ENCODE data around the gene IFT20. TPM values are rescaled to one million over a fixed set of nuclear protein-coding genes. Genes with fewer than 3 reads are reported as not detected.

The IFT20 gene
- total RNA-seq, 1 experiment from 2014 or later = 21.0 TPM

DNA sequence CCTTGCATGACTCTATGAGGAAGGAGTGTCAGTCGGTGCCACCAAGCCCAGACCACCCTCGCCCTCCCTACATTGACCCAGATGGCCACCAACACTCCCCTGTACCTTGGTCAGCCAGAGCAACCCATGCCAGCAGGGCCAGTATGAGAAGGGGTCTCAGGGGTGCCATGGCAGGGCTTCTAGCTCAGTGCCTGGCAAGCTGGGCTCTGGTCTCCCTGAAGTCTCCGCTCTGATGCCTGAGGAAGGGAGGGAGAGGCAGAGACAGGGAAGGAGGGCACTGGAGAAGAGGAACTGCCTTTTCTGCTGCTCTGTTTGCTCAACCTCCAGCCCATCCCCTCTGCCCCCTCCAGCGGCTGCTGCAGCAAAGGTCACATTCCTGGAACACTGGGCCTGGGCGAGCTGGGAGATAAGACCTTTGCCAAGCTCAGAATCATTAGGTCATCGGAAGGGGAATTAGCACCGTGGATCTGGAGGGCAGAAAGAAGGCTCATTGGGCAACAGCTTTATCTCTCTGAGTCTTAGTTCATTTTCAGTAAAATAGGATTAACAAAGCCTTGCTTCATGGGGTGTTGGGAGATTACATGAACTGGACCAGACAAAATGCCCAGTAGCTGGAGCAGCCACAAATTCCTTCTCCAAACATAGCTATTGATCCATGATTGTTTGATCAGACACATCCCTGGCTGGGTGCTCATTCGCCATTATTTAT is 34.9 kb upstream of the IFT20 start, which contains the start of gene VTN:
Gene VTN (minus strand): TSS at position 273 of the 709 bp plus-strand sequence. CDS start 104 bp downstream, at position 169.
- peaks cover 2% of the 10 kb centered on the region for H4K20me1 ChIP-seq (ENCODE audit: control insufficient read depth, insufficient read depth, insufficient read length)
- no peak within 1 kb of the TSS for H3K9ac ChIP-seq (ENCODE audit: extremely low read depth, insufficient read length, low read length)
- H3T11ph ChIP-seq (ENCODE audit: low read length) = no peak within 1 kb of the TSS
- no peaks in the 10 kb centered on the region for H3K9me3 ChIP-seq (ENCODE audit: control insufficient read depth, low read depth, low read length)
- H3K27ac ChIP-seq (ENCODE audit: insufficient read length, low read depth, low read length) = no peak within 1 kb of the TSS
- H3K23me2 ChIP-seq (ENCODE audit: insufficient read length, low read depth, low read length, poor library complexity, severe bottlenecking) = peaks cover 10% of the 10 kb centered on the region
- no peak within 1 kb of the TSS for H2BK15ac ChIP-seq (ENCODE audit: low read depth, low read length)
- TF ChIP-seq, protein P1, sequence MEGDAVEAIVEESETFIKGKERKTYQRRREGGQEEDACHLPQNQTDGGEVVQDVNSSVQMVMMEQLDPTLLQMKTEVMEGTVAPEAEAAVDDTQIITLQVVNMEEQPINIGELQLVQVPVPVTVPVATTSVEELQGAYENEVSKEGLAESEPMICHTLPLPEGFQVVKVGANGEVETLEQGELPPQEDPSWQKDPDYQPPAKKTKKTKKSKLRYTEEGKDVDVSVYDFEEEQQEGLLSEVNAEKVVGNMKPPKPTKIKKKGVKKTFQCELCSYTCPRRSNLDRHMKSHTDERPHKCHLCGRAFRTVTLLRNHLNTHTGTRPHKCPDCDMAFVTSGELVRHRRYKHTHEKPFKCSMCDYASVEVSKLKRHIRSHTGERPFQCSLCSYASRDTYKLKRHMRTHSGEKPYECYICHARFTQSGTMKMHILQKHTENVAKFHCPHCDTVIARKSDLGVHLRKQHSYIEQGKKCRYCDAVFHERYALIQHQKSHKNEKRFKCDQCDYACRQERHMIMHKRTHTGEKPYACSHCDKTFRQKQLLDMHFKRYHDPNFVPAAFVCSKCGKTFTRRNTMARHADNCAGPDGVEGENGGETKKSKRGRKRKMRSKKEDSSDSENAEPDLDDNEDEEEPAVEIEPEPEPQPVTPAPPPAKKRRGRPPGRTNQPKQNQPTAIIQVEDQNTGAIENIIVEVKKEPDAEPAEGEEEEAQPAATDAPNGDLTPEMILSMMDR (conservative IDR thresholded peaks at IDR 0.05) = peak; percentile 29; the same call in 1 of the 3 replicates
- H3K4me2 ChIP-seq (ENCODE audit: insufficient read depth, insufficient read length, low read length) = peak within 1 kb of the TSS; percentile 53
- H4K91ac ChIP-seq (ENCODE audit: insufficient read length, low read depth, low read length) = no peak within 1 kb of the TSS
- Mint-ChIP-seq H3K27ac (peak within 1 kb of the TSS in 2 of 3 experiments; percentile 87 to 95; a peak in 4 of 7 replicates), H3K4me1 (peaks cover 14 to 21% of the 10 kb centered on the region in 2 experiments), H3K27me3 (ENCODE audit: low read depth) (peaks cover 32% of the 10 kb centered on the region), H3K4me3 (peak within 1 kb of the TSS; percentile 39 to 85; a peak in 4 of 5 replicates), H3K9me3 (no peaks in the 10 kb centered on the region; a peak in 2 of 5 replicates), H3K36me3 (ENCODE audit: insufficient read depth in 1 of 3, low read depth in 3 of 3) (peaks cover 0 to 6% (median 2%) of the 10 kb centered on the region in 3 experiments; a peak in 3 of 7 replicates)
- no peak within 1 kb of the TSS for H3K4ac ChIP-seq (ENCODE audit: low read depth, low read length)
- H4K5ac ChIP-seq (ENCODE audit: insufficient read length, low read depth, low read length) = no peak within 1 kb of the TSS
- peak; percentile 89 for DNase-seq
- H3K56ac ChIP-seq (ENCODE audit: insufficient read length, low read depth, low read length) = no peak within 1 kb of the TSS
- no peak within 1 kb of the TSS for H2BK120ac ChIP-seq (ENCODE audit: low read depth, low read length, poor library complexity, severe bottlenecking)
- H2AK5ac ChIP-seq (ENCODE audit: insufficient read length, low read length) = no peak within 1 kb of the TSS
- no peak within 1 kb of the TSS for H3K23ac ChIP-seq (ENCODE audit: insufficient read length, low read depth, low read length)
- H3K79me1 ChIP-seq (ENCODE audit: insufficient read depth, low read depth, low read length, poor library complexity, severe bottlenecking) = no peaks in the 10 kb centered on the region
- H2BK20ac ChIP-seq (ENCODE audit: low read depth, low read length, poor library complexity, severe bottlenecking) = no peak within 1 kb of the TSS
- no peak within 1 kb of the TSS for H2BK5ac ChIP-seq (ENCODE audit: insufficient read length, low read length)
- no peak within 1 kb of the TSS for H2AFZ ChIP-seq (ENCODE audit: low read length)
- H3K18ac ChIP-seq (ENCODE audit: insufficient read length, low read depth, low read length) = no peak within 1 kb of the TSS
- no peak within 1 kb of the TSS for H4K8ac ChIP-seq (replicated peaks; ENCODE audit: insufficient read length, low read depth, low read length)
- no peak within 1 kb of the TSS for H2BK12ac ChIP-seq (ENCODE audit: insufficient read length, low read depth, low read length)
- H3K14ac ChIP-seq (ENCODE audit: insufficient read depth, low read length) = no peak within 1 kb of the TSS; the same call in 1 of the 2 replicates
- peaks cover 2% of the 10 kb centered on the region; the same call in 1 of the 2 replicates for H3K4me1 ChIP-seq (ENCODE audit: insufficient read depth, low read length)
- no peaks in the 10 kb centered on the region for H3K79me2 ChIP-seq (ENCODE audit: insufficient read depth, low read length)
- WGBS (ENCODE audit: extremely low coverage, insufficient read length, low lambda C conversion rate) = no CpG with 5 or more reads among the region's 8 CpGs
- H3K27me3 ChIP-seq (ENCODE audit: insufficient read depth, low read length) = peaks cover 12% of the 10 kb centered on the region; the same call in 1 of the 2 replicates
